H1 (cell line): Measurements from ENCODE around the gene PDE8A. TPM values are rescaled to one million over a fixed set of nuclear protein-coding genes. Genes with fewer than 3 reads are reported as not detected.

Experiments used
- CTCF ChIA-PET: fragments of 300-600 bp; sonication (Branson Sonifier 250); formaldehyde crosslinking; loops from one replicate; lab custom pipeline; 2021; ENCODE audit not compliant: partially characterized antibody; lab: Charles Lee
- POLR2A ChIA-PET: fragments of 300-600 bp; sonication (Branson Sonifier 250); formaldehyde crosslinking; loops from one replicate; lab custom pipeline; 2021; ENCODE audit warnings: inconsistent platforms; ENCODE audit not compliant: partially characterized antibody; lab: Charles Lee
- DNase-seq, 2 experiments: peaks; one replicate each; pipeline versions ENCODE4 v3.0.0 to v3.0.0-alpha.2; 2010 to 2022; ENCODE audit warnings: low spot score in 2 of 2, low read depth in 1 of 2, mixed read lengths in 1 of 2
- FAIRE-seq: peaks from 2 replicates; lab custom pipeline; 2011; peaks lifted over from hg19 to GRCh38; lab: Jason Lieb, UNC
- H2AFZ ChIP-seq: 2 replicates; pipeline ENCODE4 v1.8.1; 2012; ENCODE audit warnings: low read length, inconsistent platforms
- H2AK5ac ChIP-seq: 2 replicates; pipeline ENCODE4 v1.6.1; 2013; ENCODE audit warnings: low read depth, low read length
- H2BK120ac ChIP-seq: replicated peaks from 2 replicates; pipeline ENCODE3; 2013; ENCODE audit warnings: low read depth, low read length, inconsistent platforms
- H2BK12ac ChIP-seq: 2 replicates; pipeline ENCODE4 v1.6.1; 2013; ENCODE audit warnings: low read depth, low read length
- H2BK15ac ChIP-seq: 2 replicates; pipeline ENCODE4 v1.6.1; 2013; ENCODE audit warnings: low read length
- H2BK20ac ChIP-seq: 2 replicates; pipeline ENCODE4 v1.6.1; 2013; ENCODE audit warnings: low read length
- H2BK5ac ChIP-seq: 2 replicates; pipeline ENCODE4 v1.6.1; 2013; ENCODE audit warnings: low read depth, low read length
- H3K14ac ChIP-seq: 2 replicates; pipeline ENCODE4 v1.6.1; 2013; ENCODE audit warnings: inconsistent platforms; ENCODE audit not compliant: insufficient read length
- H3K18ac ChIP-seq: 2 replicates; pipeline ENCODE4 v1.6.1; 2013; ENCODE audit warnings: low read length; ENCODE audit errors: extremely low read depth
- H3K23ac ChIP-seq: 2 replicates; pipeline ENCODE4 v1.6.1; 2013; ENCODE audit warnings: inconsistent platforms; ENCODE audit not compliant: insufficient read length
- H3K23me2 ChIP-seq: 2 replicates; pipeline ENCODE4 v1.6.1; 2013; ENCODE audit warnings: low read depth, low read length
- H3K27ac ChIP-seq: 2 replicates; pipeline ENCODE4 v1.6.1; 2011; ENCODE audit warnings: low read depth, low read length, inconsistent platforms
- H3K27me3 ChIP-seq, 4 experiments: replicated peaks in 1 of 4; 1 replicate in 1 of 4; 2 replicates in 3 of 4; pipeline versions ENCODE4 v1.6.1 to v1.8.1; 2011 to 2013; ENCODE audit warnings: low read length in 3 of 4, mild to moderate bottlenecking in 3 of 4, inconsistent platforms in 2 of 4, mixed read lengths in 2 of 4, moderate library complexity in 1 of 4; ENCODE audit not compliant: control insufficient read depth in 3 of 4, insufficient read depth in 3 of 4; ENCODE audit errors: extremely low read depth in 1 of 4
- H3K36me3 ChIP-seq, 4 experiments: 2 replicates each; pipeline versions ENCODE4 v1.6.1 to v1.8.1; 2011 to 2013; ENCODE audit warnings: mild to moderate bottlenecking in 4 of 4, low read length in 3 of 4, moderate library complexity in 2 of 4, control low read depth in 1 of 4, inconsistent platforms in 1 of 4; ENCODE audit not compliant: insufficient read depth in 4 of 4, control insufficient read depth in 2 of 4
- H3K4ac ChIP-seq: replicated peaks from 2 replicates; pipeline ENCODE3; 2013; ENCODE audit warnings: low read length, low read depth, mixed read lengths, inconsistent platforms; ENCODE audit not compliant: insufficient read length
- H3K4me1 ChIP-seq, 4 experiments: replicated peaks in 1 of 4; 1 replicate in 1 of 4; 2 replicates in 3 of 4; pipeline versions ENCODE4 v1.6.1 to v1.8.1; 2011 to 2013; ENCODE audit warnings: low read length in 3 of 4, inconsistent platforms in 2 of 4, mixed read lengths in 1 of 4; ENCODE audit not compliant: insufficient read depth in 4 of 4, control insufficient read depth in 3 of 4
- H3K4me2 ChIP-seq, 2 experiments: 2 replicates each; pipeline versions ENCODE4 v1.6.1 to v1.8.1; 2011 to 2013; ENCODE audit warnings: low read depth in 2 of 2, low read length in 2 of 2, control low read depth in 1 of 2, inconsistent platforms in 1 of 2, mild to moderate bottlenecking in 1 of 2; ENCODE audit not compliant: insufficient read depth in 1 of 2
- H3K4me3 ChIP-seq, 4 experiments: fragments of 200-600, 300-600 bp in 1 of 4; sonication (generic), shearing (Covaris generic), sonication (Bioruptor Twin) in 1 of 4; 2 replicates each; pipeline versions ENCODE4 v1.5.1 to v1.8.1; 2011 to 2016; ENCODE audit warnings: low read length in 4 of 4, low read depth in 3 of 4, control low read depth in 2 of 4, inconsistent platforms in 2 of 4, mild to moderate bottlenecking in 2 of 4, mixed read lengths in 1 of 4, moderate library complexity in 1 of 4; ENCODE audit not compliant: insufficient read depth in 2 of 4; ENCODE audit errors: extremely low read depth in 1 of 4
- H3K56ac ChIP-seq: replicated peaks from 2 replicates; pipeline ENCODE3; 2013; ENCODE audit warnings: low read depth, mild to moderate bottlenecking, mixed read lengths, low read length, inconsistent platforms; ENCODE audit not compliant: insufficient read length
- H3K79me1 ChIP-seq: 2 replicates; pipeline ENCODE4 v1.6.1; 2013; ENCODE audit warnings: low read depth, low read length, control low read depth
- H3K79me2 ChIP-seq, 2 experiments: 2 replicates each; pipeline versions ENCODE4 v1.6.1 to v1.8.1; 2012 to 2013; ENCODE audit warnings: low read length in 2 of 2, mild to moderate bottlenecking in 2 of 2, inconsistent platforms in 1 of 2; ENCODE audit not compliant: insufficient read depth in 2 of 2, control insufficient read depth in 1 of 2
- H3K9ac ChIP-seq, 4 experiments: replicated peaks in 1 of 4; 1 replicate in 1 of 4; 2 replicates in 3 of 4; pipeline versions ENCODE4 v1.6.1 to v1.8.1; 2011 to 2013; ENCODE audit warnings: low read depth in 3 of 4, low read length in 3 of 4, control low read depth in 2 of 4, mild to moderate bottlenecking in 2 of 4, moderate library complexity in 2 of 4, inconsistent platforms in 1 of 4; ENCODE audit errors: extremely low read depth in 1 of 4
- H3K9me3 ChIP-seq, 2 experiments: 2 replicates each; pipeline versions ENCODE4 v1.6.1 to v1.8.1; 2012 to 2013; ENCODE audit warnings: mild to moderate bottlenecking in 2 of 2, moderate library complexity in 2 of 2, control low read depth in 1 of 2, inconsistent platforms in 1 of 2, low read depth in 1 of 2, low read length in 1 of 2, mixed read lengths in 1 of 2; ENCODE audit not compliant: insufficient read depth in 2 of 2
- H4K20me1 ChIP-seq, 2 experiments: replicated peaks in 1 of 2; 2 replicates each; pipeline versions ENCODE3 to v1.8.1; 2011 to 2013; ENCODE audit warnings: inconsistent platforms in 2 of 2, low read length in 2 of 2, mild to moderate bottlenecking in 1 of 2; ENCODE audit not compliant: insufficient read depth in 2 of 2, control insufficient read depth in 1 of 2
- H4K5ac ChIP-seq: 2 replicates; pipeline ENCODE4 v1.6.1; 2013; ENCODE audit warnings: low read length, low read depth, mixed read lengths, inconsistent platforms; ENCODE audit not compliant: insufficient read length
- H4K8ac ChIP-seq: 2 replicates; pipeline ENCODE4 v1.8.0; 2013; ENCODE audit warnings: mild to moderate bottlenecking, moderate library complexity, low read length, inconsistent platforms; ENCODE audit not compliant: insufficient read depth; ENCODE audit errors: extremely low read depth
- H4K91ac ChIP-seq: replicated peaks from 2 replicates; pipeline ENCODE3; 2013; ENCODE audit warnings: low read length, mixed read lengths, inconsistent platforms; ENCODE audit not compliant: insufficient read length
- EP300 ChIP-seq, 2 experiments: IDR thresholded peaks; 1 replicate in 1 of 2; 2 replicates in 1 of 2; pipeline ENCODE4 v1.6.1; 2011 to 2012; ENCODE audit warnings: low read depth in 2 of 2, low read length in 2 of 2, mild to moderate bottlenecking in 2 of 2, borderline replicate concordance in 1 of 2, inconsistent platforms in 1 of 2, moderate library complexity in 1 of 2
- JUN ChIP-seq: IDR thresholded peaks from 2 replicates; pipeline ENCODE4 v1.6.1; 2011; ENCODE audit warnings: low read depth, mild to moderate bottlenecking, improper control_type of control experiment, low read length
- SAP30 ChIP-seq: fragments of 300-600 bp; sonication (generic); IDR thresholded peaks from 2 replicates; pipeline ENCODE4 v1.7.1; 2012; ENCODE audit warnings: low read length, moderate library complexity, mild to moderate bottlenecking, inconsistent platforms; ENCODE audit not compliant: insufficient read depth, insufficient replicate concordance
- SRF ChIP-seq: IDR thresholded peaks from 2 replicates; pipeline ENCODE4 v1.6.1; 2011; ENCODE audit warnings: mild to moderate bottlenecking, low read depth, low read length, moderate library complexity
- WGBS, 2 experiments: shearing (Covaris generic) in 1 of 2; methylation state at CpG; one replicate each; pipeline versions ENCODE4 v1.1.6 to v1.1.7; 2013 to 2015; ENCODE audit warnings: low lambda C conversion rate in 2 of 2, mixed read lengths in 2 of 2, inconsistent platforms in 1 of 2, low coverage in 1 of 2, missing lambda C conversion rate in 1 of 2; ENCODE audit not compliant: insufficient replicate concordance in 2 of 2, insufficient coverage in 1 of 2, insufficient read length in 1 of 2; ENCODE audit errors: extremely low coverage in 1 of 2, missing lambda C conversion rate in 1 of 2; 5-methylcytosine and 5-hydroxymethylcytosine counted together
- polyA plus RNA-seq, 7 experiments: library from polyadenylated mRNA; depleted of rRNA in 3 of 7; stranded (reverse) in 5 of 7; unstranded in 2 of 7; fragments of >200 nt in 5 of 7; fragments of 200-250 nt in 2 of 7; gene quantifications; 1 replicate in 5 of 7; 2 replicates in 1 of 7; 4 replicates in 1 of 7; pipeline versions ENCODE4 v1.2.1 to v1.2.3, GENCODE V29; 2011 to 2013; ENCODE audit warnings: missing spikeins in 2 of 7, mixed read lengths in 2 of 7
- total RNA-seq: library from RNA; stranded (reverse); fragmentation: NEBNext Ultra II Directional; extraction: Animal tissue kit (Norgen Biotek cat#: 25700); gene quantifications from 2 replicates; pipeline ENCODE4 v1.2.1, GENCODE V29; 2021

Gene PDE8A
- total and polyA plus RNA-seq, 2 of the 8 experiments (the other 6 are each of a cell fraction or from before 2014, with no cell fraction given), result 6.9 to 7.8 TPM

DNA sequence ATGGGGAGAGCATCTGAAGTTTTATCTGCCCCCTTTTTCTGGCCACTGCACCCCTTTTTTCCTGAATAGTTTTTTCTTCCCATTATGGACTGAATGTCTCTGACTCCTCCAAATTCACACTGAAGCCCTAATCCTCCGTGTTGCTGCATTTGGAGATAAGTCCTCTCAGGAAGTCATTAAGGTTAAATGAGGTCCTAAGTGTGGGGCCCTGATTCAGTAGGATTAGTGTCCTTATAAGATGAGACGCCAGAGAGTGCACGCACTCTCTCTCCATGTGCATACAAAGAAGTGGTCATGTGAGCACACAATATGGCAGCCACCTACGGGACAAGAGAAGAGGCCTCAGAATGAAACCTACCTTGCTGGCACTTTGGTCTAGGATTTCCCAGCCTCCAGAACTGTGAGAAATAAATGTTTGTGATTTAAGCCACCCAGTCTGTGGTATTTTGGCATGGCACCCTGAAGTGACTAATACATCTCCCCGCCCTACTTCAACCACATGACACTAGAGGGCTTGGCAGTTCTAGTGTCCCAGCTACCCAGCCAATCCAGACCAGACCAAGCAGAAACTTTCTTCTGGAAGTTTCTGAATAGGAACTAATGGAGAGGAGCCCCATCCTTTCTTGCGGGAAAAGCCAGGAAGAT is 191.3 kb downstream of the PDE8A start:
- H4K91ac ChIP-seq, result no peak overlapping the region
- no peak for TF ChIP-seq SAP30
- TF ChIP-seq JUN, result no peak
- no peak for TF ChIP-seq SRF
- TF ChIP-seq EP300 (IDR thresholded peaks at IDR 0.05; ENCODE audit: borderline replicate concordance in 1 of 2, low read depth in 2 of 2, low read length in 2 of 2), result no peak
- TF ChIP-seq, all 59 proteins: peak for 0
- H3K23ac ChIP-seq, result no peak overlapping the region
- H2AFZ ChIP-seq, result no peak overlapping the region
- H3K79me2 ChIP-seq, result no peaks in the 10 kb centered on the region
- H4K20me1 ChIP-seq, result no peaks in the 10 kb centered on the region
- H3K4me3 ChIP-seq, result no peak overlapping the region
- peaks cover 0 to 4% (median 0%) of the 10 kb centered on the region in 4 experiments; a peak in 1 of 8 replicates for H3K36me3 ChIP-seq
- DNase-seq, result no peak
- no peaks in the 10 kb centered on the region for H3K23me2 ChIP-seq
- no peak overlapping the region for H2BK120ac ChIP-seq
- H2BK20ac ChIP-seq, result no peak overlapping the region
- no peaks in the 10 kb centered on the region for H3K4me1 ChIP-seq
- H2BK12ac ChIP-seq, result no peak overlapping the region
- H3K4ac ChIP-seq, result no peak overlapping the region
- FAIRE-seq, result no peak
- H3K18ac ChIP-seq, result no peak overlapping the region
- no peak overlapping the region for H4K5ac ChIP-seq
- no peak overlapping the region for H3K56ac ChIP-seq
- no peaks in the 10 kb centered on the region for H3K27me3 ChIP-seq
- no peak overlapping the region for H4K8ac ChIP-seq
- no peak overlapping the region for H2BK15ac ChIP-seq
- H3K27ac ChIP-seq, result no peak overlapping the region
- no peak overlapping the region for H2BK5ac ChIP-seq
- ChIA-PET CTCF (interaction anchor here (0.9 kb wide), 1 partner anchor 218 kb away, joined by 3 read pairs; no protein-coding TSS in a partner anchor), POLR2A (no interaction called here)
- H3K4me2 ChIP-seq, result no peak overlapping the region
- H3K79me1 ChIP-seq, result no peaks in the 10 kb centered on the region
- peaks cover 18 to 22% of the 10 kb centered on the region in 2 experiments for H3K9me3 ChIP-seq
- no peak overlapping the region for H3K9ac ChIP-seq
- H2AK5ac ChIP-seq, result no peak overlapping the region
- 86% methylated on average over 6 of the region's 6 CpGs; no CpG with 5 or more reads in 1 of the 2 experiments for WGBS, 2 experiments
- no peak overlapping the region for H3K14ac ChIP-seq
